GM12874 (cell line): ENCODE results near the gene LMO2.

Experiments
- CTCF ChIP-seq: IDR thresholded peaks from 2 replicates; pipeline ENCODE4 v1.5.1; 2011; ENCODE audit warnings: low read depth, mild to moderate bottlenecking, control low read depth, low read length, moderate library complexity; ENCODE audit not compliant: insufficient read depth

The LMO2 gene

GRCh38 chr11:33910296-33910957 is 18.6 kb upstream of the LMO2 start:
- no peak for TF ChIP-seq CTCF

DNA sequence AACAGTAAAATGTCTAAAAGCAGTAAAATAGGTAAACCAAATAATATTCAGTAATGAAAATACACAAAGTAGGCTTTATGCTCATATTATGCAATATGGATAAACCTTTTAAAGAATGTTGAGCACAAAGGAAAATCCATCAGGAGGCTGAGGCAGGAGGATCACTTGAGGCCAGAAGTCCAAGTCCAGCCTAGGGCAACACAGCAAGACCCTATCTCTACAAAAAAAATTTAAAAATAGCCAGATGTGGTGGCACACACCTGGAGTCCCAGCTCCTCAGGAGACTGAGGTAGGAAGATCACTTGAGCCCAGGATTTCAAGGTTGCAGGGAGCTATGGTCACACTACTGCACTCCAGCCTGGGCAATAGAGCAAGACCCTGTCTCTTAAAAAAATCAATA is 17.7 kb upstream of the LMO2 start:
- no peak for TF ChIP-seq CTCF

- no peak for TF ChIP-seq CTCF
Measured at GRCh38 chr11:33909150-33909549, 17.3 kb upstream of the LMO2 start.

GRCh38 chr11:33907421-33907820 is 15.5 kb upstream of the LMO2 start:
- no peak for TF ChIP-seq CTCF

GRCh38 chr11:33906484-33907186 is 14.8 kb upstream of the LMO2 start:
- no peak for TF ChIP-seq CTCF

DNA sequence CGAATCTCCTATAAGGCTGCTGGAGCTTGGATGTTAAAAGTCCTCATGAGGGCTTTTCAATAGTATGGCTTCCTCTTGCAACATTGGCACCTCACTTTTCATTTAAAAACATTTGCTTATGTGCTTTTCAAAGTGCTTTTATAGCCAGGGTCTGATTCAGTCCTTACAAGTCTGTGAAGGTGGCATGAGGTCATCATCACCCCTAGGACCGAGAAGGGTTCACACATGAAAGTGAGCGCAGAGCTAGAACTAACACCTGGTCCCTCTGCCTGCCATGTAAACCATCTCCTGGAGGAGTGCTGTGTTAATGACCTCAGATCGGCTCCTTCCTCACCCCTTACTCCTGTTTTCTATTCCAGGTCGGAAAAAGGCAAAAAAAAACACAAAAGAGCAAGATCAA is 12.2 kb upstream of the LMO2 start:
- TF ChIP-seq CTCF = no peak

DNA sequence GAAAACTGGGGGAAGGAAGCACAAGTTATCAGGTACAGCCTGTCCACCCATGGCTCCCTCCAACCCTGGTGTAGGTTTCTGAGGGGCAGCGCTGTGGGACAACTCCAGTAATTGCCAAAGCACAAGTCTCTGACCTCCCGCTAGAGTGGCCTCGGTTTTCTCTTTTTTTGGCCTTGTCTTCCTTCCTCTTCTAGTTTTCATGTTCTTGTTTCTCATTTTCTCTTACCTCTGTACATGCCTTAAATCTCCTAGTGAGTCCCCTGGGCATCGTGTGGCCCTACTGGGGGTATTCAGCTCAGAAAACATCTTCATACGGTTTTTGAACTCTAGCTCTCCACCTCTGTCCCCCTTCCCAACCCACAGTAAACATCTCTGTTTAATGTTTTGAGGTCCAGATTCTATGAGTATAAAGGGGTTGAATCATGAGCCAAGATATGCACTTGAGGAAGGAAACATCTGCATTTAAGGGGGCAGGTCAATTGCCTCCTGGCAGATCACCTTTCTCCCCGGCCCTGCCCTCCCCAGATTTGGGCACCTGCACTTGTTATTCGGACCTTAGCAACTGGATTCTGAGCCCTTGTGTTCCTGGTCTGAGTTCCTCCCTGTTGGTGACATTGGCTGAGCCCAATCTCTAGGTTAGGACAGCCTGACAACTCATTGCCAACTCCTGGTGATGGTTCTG is 8.4 kb upstream of the LMO2 start:
- TF ChIP-seq CTCF = no peak
